ENCODE data around the gene SFRP2.
A peak's percentile ranks its signal among the peaks of the same experiment; 100 is the strongest.

Gene SFRP2

GRCh38 chr4:153804722-153805121 is 15.8 kb upstream of the SFRP2 start:
- H3K4me3 ChIP-seq (ENCODE audit: low read depth, low read length) = no peak overlapping the region
- peaks cover 1% of the 10 kb centered on the region for H3K27me3 ChIP-seq
- TF ChIP-seq CTCF (IDR thresholded peaks at IDR 0.05; ENCODE audit: low read depth, low read length) = no peak
- DNase-seq = no peak
- no peaks in the 10 kb centered on the region for H3K36me3 ChIP-seq
- H3K4me1 ChIP-seq = no peaks in the 10 kb centered on the region
- no peaks in the 10 kb centered on the region; the same call in 1 of the 2 replicates for H3K9me3 ChIP-seq

DNA sequence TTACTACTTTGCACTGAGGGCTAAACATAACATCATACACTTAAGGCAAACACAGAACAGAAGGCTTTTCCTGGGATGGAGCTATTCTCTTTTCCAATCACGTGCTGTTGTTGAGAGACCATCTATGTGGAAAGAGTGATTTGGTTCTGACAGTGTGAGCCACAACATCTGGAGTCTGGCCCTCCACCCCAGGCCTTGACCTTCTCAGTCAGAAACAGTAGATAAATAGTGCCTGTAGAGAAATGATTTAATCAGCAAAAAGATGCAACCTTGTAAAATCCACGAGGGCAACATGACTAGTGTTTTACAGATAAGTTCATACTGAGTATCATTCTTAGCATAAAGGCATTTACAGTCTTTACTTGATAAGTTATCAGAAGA is 10.8 kb upstream of the SFRP2 start:
- DNase-seq = no peak
- H3K27me3 ChIP-seq = peaks cover 35% of the 10 kb centered on the region
- no peaks in the 10 kb centered on the region for H3K36me3 ChIP-seq
- H3K4me1 ChIP-seq = no peaks in the 10 kb centered on the region
- H3K9me3 ChIP-seq = no peaks in the 10 kb centered on the region
- no peak for TF ChIP-seq CTCF (IDR thresholded peaks at IDR 0.05; ENCODE audit: low read depth, low read length)
- H3K4me3 ChIP-seq (ENCODE audit: low read depth, low read length) = no peak overlapping the region

- Histone ChIP-seq H3K4me1 (no peaks in the 10 kb centered on the region), H3K4me3 (ENCODE audit: low read depth, low read length) (no peak overlapping the region), H3K9me3 (no peaks in the 10 kb centered on the region), H3K27me3 (peaks cover 41% of the 10 kb centered on the region), H3K36me3 (no peaks in the 10 kb centered on the region)
- DNase-seq = no peak
- no peak for TF ChIP-seq CTCF (IDR thresholded peaks at IDR 0.05; ENCODE audit: low read depth, low read length)
These were observed 10.2 kb upstream of the SFRP2 start for GRCh38 chr4:153798901-153799693.

DNA sequence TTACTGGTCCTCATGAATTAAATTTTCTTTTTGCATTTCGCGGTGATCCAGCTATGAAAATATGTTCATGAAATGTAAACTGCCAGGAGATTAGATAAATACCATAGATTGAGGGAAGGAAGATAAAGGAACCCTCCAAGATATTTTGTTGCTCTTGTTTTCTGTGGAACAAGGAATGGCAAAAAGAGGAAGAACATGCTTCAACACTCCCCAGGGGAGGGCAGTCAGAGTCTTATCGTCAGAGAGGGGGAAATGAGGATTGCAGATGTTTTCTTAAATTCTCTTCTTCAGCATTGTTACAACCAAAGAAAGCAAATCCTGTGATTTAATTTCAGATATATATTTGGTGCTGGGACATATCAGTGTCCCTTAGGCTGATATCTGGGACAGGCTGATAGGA is 9.5 kb upstream of the SFRP2 start:
- Histone ChIP-seq H3K4me1 (no peaks in the 10 kb centered on the region), H3K4me3 (ENCODE audit: low read depth, low read length) (no peak overlapping the region), H3K27me3 (peaks cover 45% of the 10 kb centered on the region), H3K9me3 (no peaks in the 10 kb centered on the region), H3K36me3 (no peaks in the 10 kb centered on the region)
- no peak for TF ChIP-seq CTCF (IDR thresholded peaks at IDR 0.05; ENCODE audit: low read depth, low read length)
- DNase-seq = no peak

DNA sequence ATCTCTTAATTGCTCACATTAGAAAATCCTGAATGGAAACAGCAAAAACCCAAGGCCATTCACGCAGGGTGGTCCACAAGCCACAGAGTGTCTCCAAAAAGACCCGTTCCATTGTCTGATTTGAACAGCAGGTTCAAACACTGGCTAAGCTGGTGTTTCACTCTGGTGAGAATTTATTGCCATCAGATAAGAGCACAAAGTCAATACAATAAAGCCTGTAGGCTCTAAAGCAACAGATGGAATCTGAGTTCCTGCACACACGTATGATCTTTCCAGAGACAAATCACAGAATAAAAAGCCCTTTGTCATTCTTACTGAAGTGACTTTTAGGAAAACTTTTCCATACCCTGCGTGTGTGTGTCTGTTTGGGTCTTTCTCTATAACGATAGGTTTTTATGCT is 5.1 kb upstream of the SFRP2 start:
- Histone ChIP-seq H3K9me3 (no peaks in the 10 kb centered on the region), H3K36me3 (no peaks in the 10 kb centered on the region), H3K4me3 (ENCODE audit: low read depth, low read length) (no peak overlapping the region), H3K27me3 (peaks cover 84% of the 10 kb centered on the region), H3K4me1 (no peaks in the 10 kb centered on the region)
- TF ChIP-seq CTCF (IDR thresholded peaks at IDR 0.05; ENCODE audit: low read depth, low read length) = no peak
- no peak for DNase-seq

- Histone ChIP-seq H3K9me3 (no peaks in the 10 kb centered on the region), H3K36me3 (no peaks in the 10 kb centered on the region), H3K27me3 (peaks cover 86% of the 10 kb centered on the region), H3K4me1 (no peaks in the 10 kb centered on the region), H3K4me3 (ENCODE audit: low read depth, low read length) (peak overlapping the region; percentile 25)
- no peak; the same call in 1 of the 2 replicates for TF ChIP-seq CTCF (IDR thresholded peaks at IDR 0.05; ENCODE audit: low read depth, low read length)
- DNase-seq = no peak
These were observed 3.9 kb upstream of the SFRP2 start for GRCh38 chr4:153792618-153793247.
